NCI-H526 treated with DMSO at 0.1 percent for 48 hours (cell line): ENCODE measurements around the gene TUB.

Experiments used
- DNase-seq: peaks from one replicate; lab custom pipeline; 2025; lab: John Stamatoyannopoulos, UW

Gene TUB

GRCh38 chr11:8068605-8069221 lies 12.3 kb upstream of the TUB start:
- DNase-seq = no peak

GRCh38 chr11:8069771-8070170 lies 11.2 kb upstream of the TUB start:
- no peak for DNase-seq

- peak; percentile 72 for DNase-seq
Measured at GRCh38 chr11:8070417-8071115, 10.4 kb upstream of the TUB start.

- no peak for DNase-seq
Measured at GRCh38 chr11:8071616-8072581, 9.1 kb upstream of the TUB start.

GRCh38 chr11:8075119-8075726 lies 5.8 kb upstream of the TUB start:
- DNase-seq = no peak

GRCh38 chr11:8079111-8079675 lies 1.8 kb upstream of the TUB start:
- DNase-seq = no peak

GRCh38 chr11:8080069-8080670 lies 841 bp upstream of the TUB start:
- no peak for DNase-seq

GRCh38 chr11:8081591-8082250 lies 710 bp downstream of the TUB start:
- DNase-seq = peak; percentile 29

GRCh38 chr11:8082391-8083087 lies 1.5 kb downstream of the TUB start:
- no peak for DNase-seq

- no peak for DNase-seq
Measured at GRCh38 chr11:8083088-8083395, 2.0 kb downstream of the TUB start.

GRCh38 chr11:8083871-8084281 lies 2.9 kb downstream of the TUB start:
- DNase-seq = no peak

- no peak for DNase-seq
Measured at GRCh38 chr11:8084352-8084751, 3.3 kb downstream of the TUB start.

- no peak for DNase-seq
Measured at GRCh38 chr11:8085011-8085645, 4.1 kb downstream of the TUB start.

- DNase-seq = peak; percentile 54
Measured at GRCh38 chr11:8086001-8086479, 5.0 kb downstream of the TUB start.

GRCh38 chr11:8086571-8086970 lies 5.6 kb downstream of the TUB start:
- no peak for DNase-seq

GRCh38 chr11:8087185-8087584 lies 6.2 kb downstream of the TUB start:
- no peak for DNase-seq

GRCh38 chr11:8087756-8088155 lies 6.7 kb downstream of the TUB start:
- no peak for DNase-seq

- no peak for DNase-seq
Measured at GRCh38 chr11:8089791-8090510, 8.9 kb downstream of the TUB start.

- DNase-seq = peak; percentile 39
Measured at GRCh38 chr11:8090756-8091155, 9.7 kb downstream of the TUB start.
